GM12878 (cell line): ENCODE results near the gene C9orf153. TPM values are rescaled to one million over a fixed set of nuclear protein-coding genes. Genes with fewer than 3 reads are reported as not detected.

ENCODE experiments used
- FOS ChIP-seq: IDR thresholded peaks from 3 replicates; pipeline ENCODE4 v1.6.1; 2011; ENCODE audit warnings: borderline replicate concordance; ENCODE audit not compliant: insufficient read length; ENCODE audit errors: extremely low read depth
- GATAD2B ChIP-seq: fragments of 450-650 bp; conservative IDR thresholded peaks from 2 replicates; pipeline ENCODE4 v1.6.1; 2017; ENCODE audit warnings: low read depth, mild to moderate bottlenecking, moderate library complexity
- MAX ChIP-seq: IDR thresholded peaks from 2 replicates; pipeline ENCODE4 v1.6.1; 2012; ENCODE audit warnings: low read depth, low read length, improper control_type of control experiment
- NR2C1 ChIP-seq: fragments of 450-650 bp; IDR thresholded peaks from 2 replicates; pipeline ENCODE4 v1.6.1; 2017; ENCODE audit warnings: antibody characterized with exemption, mild to moderate bottlenecking, moderate library complexity
- RB1 ChIP-seq: fragments of 450-650 bp; formaldehyde crosslinking; IDR thresholded peaks from 2 replicates; pipeline ENCODE4 v1.6.1; 2017; ENCODE audit warnings: mild to moderate bottlenecking, borderline replicate concordance
- RBBP5 ChIP-seq: fragments of 200-600 bp; sonication (generic); conservative IDR thresholded peaks from 2 replicates; pipeline ENCODE4 v1.6.1; 2016
- SIN3A ChIP-seq: IDR thresholded peaks from 2 replicates; pipeline ENCODE4 v1.6.1; 2012; ENCODE audit warnings: low read depth, low read length, improper control_type of control experiment
- SP1 ChIP-seq: IDR thresholded peaks from one replicate; pipeline ENCODE4 v1.6.1; 2011; ENCODE audit warnings: low read depth, low read length
- SPI1 ChIP-seq: IDR thresholded peaks from 2 replicates; pipeline ENCODE4 v1.6.1; 2011; ENCODE audit warnings: low read depth, mild to moderate bottlenecking, low read length, moderate library complexity, borderline replicate concordance; ENCODE audit not compliant: insufficient read depth
- TCF12 ChIP-seq: IDR thresholded peaks from 2 replicates; pipeline ENCODE4 v1.6.1; 2011; ENCODE audit warnings: low read depth, mild to moderate bottlenecking, low read length
- ZNF217 ChIP-seq: fragments of 450-650 bp; IDR thresholded peaks from 2 replicates; pipeline ENCODE4 v1.6.1; 2017; ENCODE audit warnings: antibody characterized with exemption, mild to moderate bottlenecking
- polyA plus RNA-seq, 11 experiments: library from polyadenylated mRNA; depleted of rRNA in 4 of 11; unstranded in 6 of 11; stranded (reverse) in 5 of 11; fragments of >200 nt; fragmentation: Nextera tagmentation in 4 of 11; fragmentation: Illumina TruSeq in 1 of 11; extraction: Ambion mirVana in 4 of 11; extraction: Trizol in 1 of 11; gene quantifications; 1 replicate in 1 of 11; 2 replicates in 10 of 11; pipeline versions ENCODE4 v1.2.1 to v1.2.3, GENCODE V29; 2011 to 2016; ENCODE audit warnings: inconsistent platforms in 2 of 11, missing spikeins in 2 of 11, low read depth in 1 of 11
- total RNA-seq, 4 experiments: library from RNA; depleted of rRNA in 3 of 4; stranded (reverse); fragments of >200 nt in 3 of 4; fragmentation: Illumina TruSeq in 1 of 4; extraction: Trizol in 1 of 4; gene quantifications; 2 replicates each; pipeline versions ENCODE4 v1.2.1 to v1.2.3, GENCODE V29; 2013 to 2021
- TF ChIP-seq, protein P1 (sequence below): fragments of 450-650 bp; formaldehyde crosslinking; IDR thresholded peaks from 2 replicates; pipeline ENCODE4 v1.5.0; 2022; ENCODE audit warnings: mild to moderate bottlenecking, missing genetic modification characterization
- TF ChIP-seq, protein P2 (sequence below): IDR thresholded peaks from 2 replicates; pipeline ENCODE4 v1.6.1; 2011; ENCODE audit warnings: mild to moderate bottlenecking, low read depth, low read length, moderate library complexity; ENCODE audit not compliant: insufficient replicate concordance
- TF ChIP-seq, protein P3 (sequence below): IDR thresholded peaks from 2 replicates; pipeline ENCODE4 v1.6.1; 2012; ENCODE audit warnings: low read depth, low read length, improper control_type of control experiment
- TF ChIP-seq, protein P4 (sequence below): IDR thresholded peaks from 2 replicates; pipeline ENCODE4 v1.6.1; 2011; ENCODE audit warnings: borderline replicate concordance, low read depth, mild to moderate bottlenecking, moderate library complexity, low read length; ENCODE audit not compliant: insufficient read depth, poor library complexity, severe bottlenecking

Gene C9orf153
- total and polyA plus RNA-seq, 10 of the 15 experiments (the other 5 are each of a cell fraction or from before 2014, with no cell fraction given): 0.03 to 1.2 (median 0.18) TPM; not detected in 1

DNA sequence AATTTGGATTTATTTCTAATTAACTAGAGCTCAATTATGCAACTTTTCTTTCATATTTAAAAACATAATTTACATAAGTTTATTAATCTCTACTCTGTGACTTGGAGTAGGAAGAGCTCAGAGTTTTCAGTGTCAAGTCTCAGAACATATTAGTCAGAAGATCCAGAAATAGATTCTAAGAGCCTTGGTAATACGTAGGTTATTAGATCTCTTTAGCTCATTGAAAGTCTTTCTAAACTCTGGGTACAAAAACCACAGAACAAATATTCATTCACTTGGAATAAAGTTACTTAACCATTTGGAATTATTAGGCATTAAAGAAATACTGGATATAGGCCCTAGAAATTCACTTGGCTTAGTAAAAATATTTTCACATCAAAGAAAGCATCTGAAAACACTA lies 49.2 kb upstream of the C9orf153 start (continued):
- TF ChIP-seq, protein P1, sequence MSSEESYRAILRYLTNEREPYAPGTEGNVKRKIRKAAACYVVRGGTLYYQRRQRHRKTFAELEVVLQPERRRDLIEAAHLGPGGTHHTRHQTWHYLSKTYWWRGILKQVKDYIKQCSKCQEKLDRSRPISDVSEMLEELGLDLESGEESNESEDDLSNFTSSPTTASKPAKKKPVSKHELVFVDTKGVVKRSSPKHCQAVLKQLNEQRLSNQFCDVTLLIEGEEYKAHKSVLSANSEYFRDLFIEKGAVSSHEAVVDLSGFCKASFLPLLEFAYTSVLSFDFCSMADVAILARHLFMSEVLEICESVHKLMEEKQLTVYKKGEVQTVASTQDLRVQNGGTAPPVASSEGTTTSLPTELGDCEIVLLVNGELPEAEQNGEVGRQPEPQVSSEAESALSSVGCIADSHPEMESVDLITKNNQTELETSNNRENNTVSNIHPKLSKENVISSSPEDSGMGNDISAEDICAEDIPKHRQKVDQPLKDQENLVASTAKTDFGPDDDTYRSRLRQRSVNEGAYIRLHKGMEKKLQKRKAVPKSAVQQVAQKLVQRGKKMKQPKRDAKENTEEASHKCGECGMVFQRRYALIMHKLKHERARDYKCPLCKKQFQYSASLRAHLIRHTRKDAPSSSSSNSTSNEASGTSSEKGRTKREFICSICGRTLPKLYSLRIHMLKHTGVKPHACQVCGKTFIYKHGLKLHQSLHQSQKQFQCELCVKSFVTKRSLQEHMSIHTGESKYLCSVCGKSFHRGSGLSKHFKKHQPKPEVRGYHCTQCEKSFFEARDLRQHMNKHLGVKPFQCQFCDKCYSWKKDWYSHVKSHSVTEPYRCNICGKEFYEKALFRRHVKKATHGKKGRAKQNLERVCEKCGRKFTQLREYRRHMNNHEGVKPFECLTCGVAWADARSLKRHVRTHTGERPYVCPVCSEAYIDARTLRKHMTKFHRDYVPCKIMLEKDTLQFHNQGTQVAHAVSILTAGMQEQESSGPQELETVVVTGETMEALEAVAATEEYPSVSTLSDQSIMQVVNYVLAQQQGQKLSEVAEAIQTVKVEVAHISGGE (CRISPR knock-in tag): no peak
- TF ChIP-seq FOS (no peak), SPI1 (no peak), GATAD2B (no peak), RB1 (no peak), ZNF217 (no peak), RBBP5 (no peak), NR2C1 (no peak), SIN3A (no peak), TCF12 (no peak), MAX (no peak), SP1 (no peak)
- TF ChIP-seq, protein P2, sequence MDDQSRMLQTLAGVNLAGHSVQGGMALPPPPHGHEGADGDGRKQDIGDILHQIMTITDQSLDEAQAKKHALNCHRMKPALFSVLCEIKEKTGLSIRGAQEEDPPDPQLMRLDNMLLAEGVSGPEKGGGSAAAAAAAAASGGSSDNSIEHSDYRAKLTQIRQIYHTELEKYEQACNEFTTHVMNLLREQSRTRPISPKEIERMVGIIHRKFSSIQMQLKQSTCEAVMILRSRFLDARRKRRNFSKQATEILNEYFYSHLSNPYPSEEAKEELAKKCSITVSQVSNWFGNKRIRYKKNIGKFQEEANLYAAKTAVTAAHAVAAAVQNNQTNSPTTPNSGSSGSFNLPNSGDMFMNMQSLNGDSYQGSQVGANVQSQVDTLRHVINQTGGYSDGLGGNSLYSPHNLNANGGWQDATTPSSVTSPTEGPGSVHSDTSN: no peak
- TF ChIP-seq, protein P3, sequence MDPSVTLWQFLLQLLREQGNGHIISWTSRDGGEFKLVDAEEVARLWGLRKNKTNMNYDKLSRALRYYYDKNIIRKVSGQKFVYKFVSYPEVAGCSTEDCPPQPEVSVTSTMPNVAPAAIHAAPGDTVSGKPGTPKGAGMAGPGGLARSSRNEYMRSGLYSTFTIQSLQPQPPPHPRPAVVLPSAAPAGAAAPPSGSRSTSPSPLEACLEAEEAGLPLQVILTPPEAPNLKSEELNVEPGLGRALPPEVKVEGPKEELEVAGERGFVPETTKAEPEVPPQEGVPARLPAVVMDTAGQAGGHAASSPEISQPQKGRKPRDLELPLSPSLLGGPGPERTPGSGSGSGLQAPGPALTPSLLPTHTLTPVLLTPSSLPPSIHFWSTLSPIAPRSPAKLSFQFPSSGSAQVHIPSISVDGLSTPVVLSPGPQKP: no peak
- TF ChIP-seq, protein P4, sequence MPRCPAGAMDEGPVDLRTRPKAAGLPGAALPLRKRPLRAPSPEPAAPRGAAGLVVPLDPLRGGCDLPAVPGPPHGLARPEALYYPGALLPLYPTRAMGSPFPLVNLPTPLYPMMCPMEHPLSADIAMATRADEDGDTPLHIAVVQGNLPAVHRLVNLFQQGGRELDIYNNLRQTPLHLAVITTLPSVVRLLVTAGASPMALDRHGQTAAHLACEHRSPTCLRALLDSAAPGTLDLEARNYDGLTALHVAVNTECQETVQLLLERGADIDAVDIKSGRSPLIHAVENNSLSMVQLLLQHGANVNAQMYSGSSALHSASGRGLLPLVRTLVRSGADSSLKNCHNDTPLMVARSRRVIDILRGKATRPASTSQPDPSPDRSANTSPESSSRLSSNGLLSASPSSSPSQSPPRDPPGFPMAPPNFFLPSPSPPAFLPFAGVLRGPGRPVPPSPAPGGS: no peak
